Tibial nerve (tissue), 3 donors: ENCODE results near the gene WTAP.

ENCODE experiments used
- POLR2A ChIP-seq, 2 donors: fragments of 450-650 bp; IDR thresholded peaks; one replicate each; pipeline ENCODE4 v1.6.1; 2017; ENCODE audit warnings: antibody characterized with exemption in 2 of 2, mild to moderate bottlenecking in 2 of 2, moderate library complexity in 2 of 2
- TF ChIP-seq, protein P1 (sequence below), 5 experiments: fragments of 200-600 bp in 3 of 5; fragments of 450-650 bp in 2 of 5; sonication (generic) in 3 of 5; IDR thresholded peaks; one replicate each; pipeline ENCODE4 v1.5.1; 2016 to 2019; ENCODE audit warnings: antibody characterized with exemption in 5 of 5, mild to moderate bottlenecking in 3 of 5, moderate library complexity in 2 of 5

DNA sequence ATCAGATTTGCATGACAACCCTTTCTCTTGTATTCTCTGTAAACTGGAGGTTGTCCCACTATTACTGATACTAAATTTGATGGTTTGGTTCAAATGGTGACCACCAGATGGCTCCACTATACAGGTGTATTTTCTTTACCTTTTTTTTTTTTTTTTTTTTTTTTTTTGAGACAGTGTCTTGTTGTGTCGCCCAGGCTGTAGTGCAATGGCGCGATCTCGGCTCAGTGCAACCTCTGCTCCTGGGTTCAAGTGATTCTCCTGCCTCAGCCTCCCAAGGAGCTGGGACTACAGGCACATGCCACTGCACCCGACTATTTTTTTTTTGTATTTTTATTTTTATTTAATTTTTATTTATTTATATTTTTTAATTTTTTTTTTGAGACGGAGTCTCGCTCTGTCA is 6.6 kb upstream of the WTAP start:
- no peak for TF ChIP-seq POLR2A (IDR thresholded peaks at IDR 0.05)
- TF ChIP-seq, protein P1, sequence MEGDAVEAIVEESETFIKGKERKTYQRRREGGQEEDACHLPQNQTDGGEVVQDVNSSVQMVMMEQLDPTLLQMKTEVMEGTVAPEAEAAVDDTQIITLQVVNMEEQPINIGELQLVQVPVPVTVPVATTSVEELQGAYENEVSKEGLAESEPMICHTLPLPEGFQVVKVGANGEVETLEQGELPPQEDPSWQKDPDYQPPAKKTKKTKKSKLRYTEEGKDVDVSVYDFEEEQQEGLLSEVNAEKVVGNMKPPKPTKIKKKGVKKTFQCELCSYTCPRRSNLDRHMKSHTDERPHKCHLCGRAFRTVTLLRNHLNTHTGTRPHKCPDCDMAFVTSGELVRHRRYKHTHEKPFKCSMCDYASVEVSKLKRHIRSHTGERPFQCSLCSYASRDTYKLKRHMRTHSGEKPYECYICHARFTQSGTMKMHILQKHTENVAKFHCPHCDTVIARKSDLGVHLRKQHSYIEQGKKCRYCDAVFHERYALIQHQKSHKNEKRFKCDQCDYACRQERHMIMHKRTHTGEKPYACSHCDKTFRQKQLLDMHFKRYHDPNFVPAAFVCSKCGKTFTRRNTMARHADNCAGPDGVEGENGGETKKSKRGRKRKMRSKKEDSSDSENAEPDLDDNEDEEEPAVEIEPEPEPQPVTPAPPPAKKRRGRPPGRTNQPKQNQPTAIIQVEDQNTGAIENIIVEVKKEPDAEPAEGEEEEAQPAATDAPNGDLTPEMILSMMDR (IDR thresholded peaks at IDR 0.05): peak in 2 of 5 experiments; percentile 19 to 37
